Pancreas (tissue), 10 donors: ENCODE results near the gene FLT1. TPM values are rescaled to one million over a fixed set of nuclear protein-coding genes. Genes with fewer than 3 reads are reported as not detected.

ENCODE experiments used
- ATAC-seq, 4 donors: fragments of 200-7000 bp; cut with Tn5 transposase; one replicate each; pipeline versions ENCODE4 v1.8.0 to v1.9.1; 2020; ENCODE audit warnings: mild to moderate bottlenecking in 4 of 4, moderate library complexity in 4 of 4
- DNase-seq, 6 donors: peaks; one replicate each; pipeline ENCODE4 v3.0.0-alpha.2; 2020
- FAIRE-seq: peaks from 2 replicates; lab custom pipeline; 2012; peaks lifted over from hg19 to GRCh38; lab: Jason Lieb, UNC
- H3K27ac ChIP-seq, 4 donors: fragments of 200-600 bp; sonication (generic); 1 replicate in 3 of 4; 2 replicates in 1 of 4; pipeline versions ENCODE4 v1.5.0 to v1.8.0; 2020
- H3K27me3 ChIP-seq, 4 donors: fragments of 200-600 bp; one replicate each; pipeline ENCODE4 v1.8.0; 2021
- H3K36me3 ChIP-seq, 3 donors: fragments of 200-600 bp; sonication (generic) in 1 of 3; one replicate each; pipeline versions ENCODE4 v1.5.0 to v1.8.0; 2020 to 2021
- H3K4me1 ChIP-seq, 3 donors: fragments of 200-600 bp; one replicate each; pipeline ENCODE4 v1.8.0; 2021
- H3K4me3 ChIP-seq, 4 donors: fragments of 200-600 bp; sonication (generic) in 2 of 4; one replicate each; pipeline versions ENCODE4 v1.5.0 to v1.8.0; 2020 to 2021
- H3K9me3 ChIP-seq, 4 donors: fragments of 200-600 bp; one replicate each; pipeline ENCODE4 v1.8.0; 2021
- WGBS, 2 donors: extraction: QIAGEN DNeasy Blood & Tissue Kit; methylation state at CpG; one replicate each; pipeline ENCODE4 v1.1.7; 2013; 5-methylcytosine and 5-hydroxymethylcytosine counted together
- intact Hi-C, 3 donors: fragments of 100-400 bp; cut with DNase I; formaldehyde crosslinking; loops; one replicate each; pipeline versions ENCODE4 v1.11.1 to v1.14.2; 2022
- polyA plus RNA-seq, 2 donors: library from polyadenylated mRNA; stranded (reverse); fragments of 200-250 nt; gene quantifications; one replicate each; pipeline ENCODE4 v1.2.3, GENCODE V29; 2013
- total RNA-seq, 6 donors: library from RNA; stranded (reverse); fragmentation: NEBNext Ultra II Directional in 4 of 6; extraction: Animal tissue kit (Norgen Biotek cat#: 25700) in 4 of 6; gene quantifications; one replicate each; pipeline versions ENCODE4 v1.2.1 to v1.2.4, GENCODE V29; 2021 to 2023
- TF ChIP-seq, protein P1 (sequence below), 4 donors: fragments of 200-600 bp; sonication (generic) in 3 of 4; IDR thresholded peaks; one replicate each; pipeline versions ENCODE4 v1.5.0 to v1.8.0; 2021; ENCODE audit warnings: antibody characterized with exemption in 4 of 4
- donor health status: healthy with polysubstance abuse.
- donor health status: DM: no; HTN: no; CAD: no; lungs with moderate emphysema.
- donor health status: DM: no; HTN: no; CAD: no.
- donor health status: control.
- donor health status: control.
- donor health status: Bipolar disorder and iron deficiency.
- donor health status: DM: yes; HTN: yes; CAD: no.
- donor health status: DM: no; HTN: no; CAD: no.
- donor health status: DM: no; HTN: no; CAD: no.
- donor health status: DM: yes; HTN: yes; CAD: no.

FLT1 gene
- total and polyA plus RNA-seq, 8 donors, result 1.1 to 12.7 (median 8.1) TPM

DNA sequence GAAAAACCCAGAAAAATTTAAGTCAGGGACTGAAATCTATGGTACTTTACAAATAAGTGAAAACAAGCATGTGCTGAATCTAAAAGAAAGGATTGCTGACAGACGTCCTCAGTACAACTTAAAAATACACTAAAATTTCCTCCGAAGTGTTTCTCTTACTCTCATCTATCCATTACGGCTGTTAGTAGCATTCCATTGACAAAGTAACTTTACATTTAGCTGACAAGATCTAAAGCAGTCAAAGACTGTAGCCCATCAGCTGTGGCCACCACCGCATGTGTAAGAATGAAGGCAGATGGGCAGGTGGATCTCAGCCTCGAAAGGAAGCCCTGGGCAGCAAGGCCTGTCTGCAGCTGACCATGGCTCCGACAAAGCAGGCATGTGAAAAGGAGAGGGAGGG is 59.0 kb downstream of the FLT1 start:
- 55% methylated on average over 6 of the region's 6 CpGs for WGBS, 2 donors
- ATAC-seq (no peak), FAIRE-seq (no peak), DNase-seq (no peak)
- Histone ChIP-seq H3K36me3 (no peaks in the 10 kb centered on the region), H3K4me3 (no peak overlapping the region), H3K27ac (no peak overlapping the region), H3K9me3 (no peaks in the 10 kb centered on the region), H3K4me1 (no peaks in the 10 kb centered on the region), H3K27me3 (peaks cover 0 to 6% (median 2%) of the 10 kb centered on the region in 4 donors)
- TF ChIP-seq, protein P1, sequence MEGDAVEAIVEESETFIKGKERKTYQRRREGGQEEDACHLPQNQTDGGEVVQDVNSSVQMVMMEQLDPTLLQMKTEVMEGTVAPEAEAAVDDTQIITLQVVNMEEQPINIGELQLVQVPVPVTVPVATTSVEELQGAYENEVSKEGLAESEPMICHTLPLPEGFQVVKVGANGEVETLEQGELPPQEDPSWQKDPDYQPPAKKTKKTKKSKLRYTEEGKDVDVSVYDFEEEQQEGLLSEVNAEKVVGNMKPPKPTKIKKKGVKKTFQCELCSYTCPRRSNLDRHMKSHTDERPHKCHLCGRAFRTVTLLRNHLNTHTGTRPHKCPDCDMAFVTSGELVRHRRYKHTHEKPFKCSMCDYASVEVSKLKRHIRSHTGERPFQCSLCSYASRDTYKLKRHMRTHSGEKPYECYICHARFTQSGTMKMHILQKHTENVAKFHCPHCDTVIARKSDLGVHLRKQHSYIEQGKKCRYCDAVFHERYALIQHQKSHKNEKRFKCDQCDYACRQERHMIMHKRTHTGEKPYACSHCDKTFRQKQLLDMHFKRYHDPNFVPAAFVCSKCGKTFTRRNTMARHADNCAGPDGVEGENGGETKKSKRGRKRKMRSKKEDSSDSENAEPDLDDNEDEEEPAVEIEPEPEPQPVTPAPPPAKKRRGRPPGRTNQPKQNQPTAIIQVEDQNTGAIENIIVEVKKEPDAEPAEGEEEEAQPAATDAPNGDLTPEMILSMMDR (IDR thresholded peaks at IDR 0.05), result no peak
- intact Hi-C loops, result no loop called here

DNA sequence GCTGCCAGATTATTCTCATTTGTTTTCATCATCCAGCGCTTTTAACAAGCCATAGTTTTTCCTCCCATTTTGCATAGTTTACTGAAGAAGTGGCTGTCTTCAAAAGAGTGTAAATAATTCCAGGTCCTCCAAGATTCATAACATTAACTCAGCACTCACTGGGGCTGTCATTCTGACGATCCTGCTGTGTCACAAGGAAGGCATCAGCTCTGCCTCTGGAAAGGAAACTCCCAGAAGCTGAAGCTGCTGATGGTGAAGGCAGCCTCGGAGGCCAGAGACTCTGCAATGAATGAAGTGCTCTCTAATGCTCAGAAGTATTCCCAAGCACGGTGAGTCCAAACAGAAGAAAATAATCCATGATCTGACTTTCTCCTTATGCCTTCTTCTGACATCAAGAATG is 60.0 kb downstream of the FLT1 start:
- intact Hi-C loops, result no loop called here
- no peak for FAIRE-seq
- DNase-seq, result no peak
- H3K4me3 ChIP-seq, result no peak overlapping the region
- no peaks in the 10 kb centered on the region for H3K9me3 ChIP-seq
- 30 to 44% methylated on average over 4 of the region's 4 CpGs for WGBS, 2 donors
- H3K4me1 ChIP-seq, result no peaks in the 10 kb centered on the region
- TF ChIP-seq, protein P1 (IDR thresholded peaks at IDR 0.05), result no peak
- no peaks in the 10 kb centered on the region for H3K36me3 ChIP-seq
- peaks cover 0 to 6% (median 2%) of the 10 kb centered on the region in 4 donors for H3K27me3 ChIP-seq
- H3K27ac ChIP-seq, result no peak overlapping the region
- no peak for ATAC-seq

DNA sequence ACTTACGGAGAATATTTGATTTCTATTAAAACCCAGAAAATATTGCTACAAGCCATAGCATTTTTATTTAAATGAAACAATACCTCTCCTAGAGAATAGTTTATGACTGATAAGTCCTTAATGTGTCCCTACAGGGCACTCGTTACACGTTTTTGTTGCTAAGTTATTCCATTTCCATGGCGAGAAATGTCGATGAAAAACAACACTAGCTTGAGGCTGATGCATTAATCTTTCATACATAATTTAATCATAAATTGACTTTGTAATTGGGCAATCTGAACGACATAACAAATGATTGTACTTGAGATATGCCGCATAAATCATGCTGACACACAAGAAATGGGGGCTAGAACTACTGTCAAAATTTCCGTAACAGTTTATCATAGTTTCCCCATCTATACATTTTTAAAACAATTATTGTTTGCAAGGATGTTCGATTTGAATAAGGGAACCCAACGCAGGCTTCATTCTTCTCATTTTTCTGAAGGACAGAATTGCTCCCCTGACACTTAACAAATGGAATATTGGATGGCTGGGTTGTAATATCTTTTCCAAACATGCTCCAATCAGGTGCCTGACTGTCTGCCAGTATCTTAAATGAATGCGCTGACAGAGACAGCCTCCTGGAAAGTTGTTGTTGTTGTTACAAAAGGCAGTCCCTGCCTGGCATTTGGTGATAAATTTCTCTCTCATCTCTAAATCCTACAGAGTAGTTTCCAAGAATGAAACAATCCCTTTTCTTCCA is 61.9 kb downstream of the FLT1 start:
- Histone ChIP-seq H3K4me3 (no peak overlapping the region), H3K27ac (no peak overlapping the region), H3K36me3 (no peaks in the 10 kb centered on the region), H3K27me3 (peaks cover 0 to 6% (median 2%) of the 10 kb centered on the region in 4 donors), H3K4me1 (no peaks in the 10 kb centered on the region), H3K9me3 (no peaks in the 10 kb centered on the region)
- TF ChIP-seq, protein P1 (IDR thresholded peaks at IDR 0.05), result no peak
- no peak for DNase-seq
- no peak for ATAC-seq
- intact Hi-C loops, result no loop called here
- WGBS, 2 donors, result 51 to 56% methylated on average over 11 of the region's 11 CpGs
- FAIRE-seq, result no peak

DNA sequence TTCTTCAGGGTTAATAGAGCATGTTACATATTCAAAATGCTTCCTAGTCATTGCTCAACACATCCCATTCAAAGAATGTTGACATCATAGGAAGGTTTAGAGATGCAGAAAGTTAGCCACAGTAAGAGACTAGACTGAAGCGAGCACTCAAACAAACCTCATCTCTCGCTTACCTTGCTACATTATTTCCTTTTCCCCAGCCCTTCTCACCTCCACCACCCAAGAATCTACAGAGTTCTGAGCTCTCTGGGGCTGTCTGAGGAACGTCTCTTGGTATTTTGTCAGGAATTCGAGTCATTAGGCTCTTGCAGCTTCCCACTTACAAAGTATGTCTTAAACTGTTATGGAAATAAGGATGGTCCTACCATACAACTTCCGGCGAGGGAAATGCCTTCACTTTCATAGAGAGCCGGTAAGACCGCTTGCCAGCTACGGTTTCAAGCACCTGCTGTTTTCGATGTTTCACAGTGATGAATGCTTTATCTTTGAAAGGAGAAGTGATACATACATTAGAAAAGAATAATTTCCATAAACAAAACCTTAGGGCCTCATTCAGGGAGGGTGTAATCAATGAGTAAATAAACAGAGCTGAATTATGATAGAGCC is 65.1 kb downstream of the FLT1 start:
- ATAC-seq, result no peak
- 45 to 50% methylated on average over 10 of the region's 10 CpGs for WGBS, 2 donors
- TF ChIP-seq, protein P1 (IDR thresholded peaks at IDR 0.05), result no peak

DNA sequence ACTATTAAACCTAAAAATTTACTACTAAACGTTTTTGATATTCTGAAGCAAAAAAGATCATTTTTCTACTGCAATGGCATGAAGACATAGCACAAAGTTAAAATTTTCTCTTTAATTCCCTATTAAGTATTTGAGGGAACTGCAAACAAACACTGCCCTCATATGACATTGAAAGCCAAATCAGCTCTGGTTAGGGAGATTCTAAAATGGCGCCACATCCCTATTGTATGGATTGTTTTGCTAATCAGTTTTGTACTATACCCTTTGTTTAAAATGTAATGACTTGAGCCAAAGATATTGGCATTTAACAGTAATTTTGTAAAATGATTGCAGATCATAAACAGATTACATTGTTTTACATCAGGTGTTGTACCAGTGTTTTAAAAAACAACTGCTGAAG is 65.8 kb downstream of the FLT1 start:
- no peak for ATAC-seq
- H3K4me3 ChIP-seq, result no peak overlapping the region
- TF ChIP-seq, protein P1 (IDR thresholded peaks at IDR 0.05), result no peak
- 45 to 48% methylated on average over 2 of the region's 2 CpGs for WGBS, 2 donors
- no peak overlapping the region for H3K27ac ChIP-seq
- intact Hi-C loops, result no loop called here
- H3K36me3 ChIP-seq, result no peaks in the 10 kb centered on the region
- no peaks in the 10 kb centered on the region for H3K4me1 ChIP-seq
- no peaks in the 10 kb centered on the region for H3K9me3 ChIP-seq
- H3K27me3 ChIP-seq, result peaks cover 0 to 5% (median 3%) of the 10 kb centered on the region in 4 donors
- no peak for DNase-seq
- no peak for FAIRE-seq

More for the DNA sequence above, 65.1 kb downstream of the FLT1 start:
- Histone ChIP-seq H3K27me3 (peaks cover 0 to 5% (median 3%) of the 10 kb centered on the region in 4 donors), H3K4me3 (no peak overlapping the region), H3K36me3 (no peaks in the 10 kb centered on the region), H3K9me3 (no peaks in the 10 kb centered on the region), H3K4me1 (no peaks in the 10 kb centered on the region), H3K27ac (no peak overlapping the region)
- no peak for DNase-seq
- intact Hi-C loops, result no loop called here
- no peak for FAIRE-seq
